EL (cell line): ENCODE results near the gene PACSIN1.

Experiments used
- DNase-seq: peaks from one replicate; pipeline ENCODE4 v3.0.0-alpha.2; 2016

The PACSIN1 gene

GRCh38 chr6:34565722-34566137, 99.9 kb downstream of the PACSIN1 start:
- no peak for DNase-seq

DNA sequence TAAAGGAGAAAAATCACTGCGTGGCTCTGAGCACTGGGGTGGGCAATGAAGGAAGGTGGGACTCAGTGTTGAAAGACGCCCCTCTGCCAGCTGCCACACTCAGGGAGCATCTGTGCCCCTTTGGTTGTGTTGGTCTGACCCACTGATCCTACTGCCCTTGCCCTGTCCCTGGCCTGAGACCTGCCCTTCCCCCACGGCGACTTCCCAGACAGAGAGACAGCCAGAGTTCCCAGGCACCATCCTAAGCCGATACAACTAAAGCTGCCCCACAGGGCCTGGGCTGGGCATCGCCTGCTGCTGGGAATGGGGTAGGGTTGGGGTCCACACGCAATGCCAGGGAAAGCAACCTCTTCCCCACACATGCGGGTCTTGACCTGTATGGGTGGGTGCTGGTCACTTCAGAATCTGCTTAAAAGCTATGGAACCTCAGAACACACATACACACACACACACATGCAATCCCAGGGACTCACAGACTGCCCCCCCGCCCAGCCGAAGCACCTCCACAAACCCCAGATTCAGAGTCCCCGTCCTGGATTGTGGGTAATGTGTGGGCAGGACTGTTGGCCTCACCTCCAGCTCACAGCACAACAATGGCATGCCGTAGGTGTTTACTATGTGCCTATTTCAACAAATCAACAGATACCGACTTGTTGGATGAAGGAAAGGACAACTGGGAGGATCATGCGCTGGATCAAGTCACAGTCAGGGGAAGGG, 101.1 kb downstream of the PACSIN1 start:
- no peak for DNase-seq

DNA sequence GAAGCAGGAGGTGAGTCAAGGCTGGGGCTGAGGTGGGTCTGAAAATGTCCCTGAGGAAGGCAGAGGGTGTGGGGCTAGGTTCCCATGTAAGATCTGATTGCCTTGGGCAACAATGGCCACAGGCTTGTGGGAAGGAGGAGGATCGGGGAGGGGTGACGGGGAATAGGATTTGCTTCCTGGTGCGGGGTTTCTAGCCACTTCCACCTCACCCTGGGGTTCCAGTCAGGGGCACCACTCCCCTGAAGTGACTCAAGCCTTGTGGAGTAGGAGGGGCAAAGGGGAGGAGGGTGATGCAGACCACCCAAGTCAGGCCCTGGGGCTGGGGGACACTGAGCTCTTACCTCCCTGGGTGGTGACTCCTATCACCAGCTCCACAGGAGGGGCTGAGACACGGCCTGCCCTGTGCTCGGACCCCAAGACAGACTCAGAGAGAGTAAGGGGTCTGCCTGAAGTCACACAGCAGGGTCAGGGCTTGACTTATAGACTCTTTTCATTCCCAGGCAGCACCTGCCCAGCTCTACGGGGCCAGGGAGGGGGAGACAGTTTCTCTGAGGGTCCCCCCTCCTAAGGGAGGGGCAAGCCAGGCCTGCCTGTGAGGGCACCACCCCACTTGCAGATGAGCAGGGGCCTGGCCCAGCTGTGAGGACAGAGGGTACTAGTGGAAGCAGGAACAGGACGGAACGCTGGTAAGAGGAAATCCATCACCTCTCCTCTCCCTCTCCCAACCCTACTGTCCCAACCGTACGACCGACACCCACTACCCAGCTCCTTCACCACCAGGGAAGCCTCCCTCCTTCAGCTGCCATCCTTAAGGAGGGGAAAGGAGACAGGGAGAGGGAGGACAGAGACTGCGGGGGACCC, 102.7 kb downstream of the PACSIN1 start:
- DNase-seq: no peak

- DNase-seq: no peak
Measured at GRCh38 chr6:34569361-34569973, 103.6 kb downstream of the PACSIN1 start.

DNA sequence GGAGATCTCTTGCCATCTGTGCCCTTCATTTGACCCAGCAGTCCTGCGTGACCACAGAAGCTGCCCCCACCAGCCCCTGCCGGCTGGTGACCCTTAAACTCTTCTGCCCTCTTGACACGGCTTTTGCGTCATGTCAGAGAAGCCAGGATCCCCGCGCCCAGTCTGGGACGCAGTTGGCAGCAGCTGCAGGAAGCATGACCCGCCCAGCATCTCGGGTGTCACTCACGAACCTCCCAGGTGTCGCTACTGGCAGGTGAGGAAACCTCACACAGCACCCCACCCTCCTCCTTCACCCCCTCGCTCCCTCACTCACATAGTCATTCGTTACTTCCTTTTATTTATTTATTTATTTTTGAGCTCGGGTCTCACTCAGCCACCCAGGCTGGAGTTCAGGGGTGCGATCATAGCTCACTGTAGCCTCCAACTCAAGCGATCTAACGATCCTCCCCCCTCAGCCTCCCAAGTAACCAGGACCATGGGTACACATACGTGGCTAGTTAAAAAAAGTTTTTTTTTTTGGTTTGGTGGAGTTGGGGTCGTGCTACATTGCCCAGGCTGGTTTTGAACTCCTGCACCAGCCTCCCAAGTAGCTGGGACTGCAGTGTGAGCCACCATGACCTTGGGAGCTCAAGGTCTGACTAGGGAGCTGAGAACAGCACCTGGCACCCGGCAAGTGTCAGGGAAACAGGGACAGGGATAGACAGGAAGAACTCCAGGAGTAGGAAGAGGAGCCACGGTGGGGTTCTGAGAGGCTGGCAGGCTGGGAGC, 104.4 kb downstream of the PACSIN1 start:
- DNase-seq: no peak

DNA sequence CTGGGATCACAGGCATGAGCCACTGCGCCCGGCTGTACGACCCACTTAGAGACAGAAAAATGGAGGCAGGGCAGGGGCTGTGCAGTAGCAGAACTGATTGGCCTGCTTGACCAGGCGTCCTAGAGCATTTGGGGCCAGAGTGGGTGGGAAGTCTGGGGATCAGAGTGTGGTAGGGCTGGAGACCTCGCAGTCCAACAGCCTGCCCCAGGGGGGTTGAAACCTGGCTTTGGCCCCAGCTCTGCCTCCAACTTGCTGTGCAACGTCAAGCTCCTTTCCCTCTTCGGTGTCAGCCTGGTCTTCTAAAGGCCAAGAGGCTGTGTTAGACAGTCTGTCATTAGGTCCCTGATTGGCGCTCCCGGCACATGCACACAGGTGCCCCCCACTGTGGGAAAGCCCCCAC, 105.5 kb downstream of the PACSIN1 start:
- DNase-seq: no peak

DNA sequence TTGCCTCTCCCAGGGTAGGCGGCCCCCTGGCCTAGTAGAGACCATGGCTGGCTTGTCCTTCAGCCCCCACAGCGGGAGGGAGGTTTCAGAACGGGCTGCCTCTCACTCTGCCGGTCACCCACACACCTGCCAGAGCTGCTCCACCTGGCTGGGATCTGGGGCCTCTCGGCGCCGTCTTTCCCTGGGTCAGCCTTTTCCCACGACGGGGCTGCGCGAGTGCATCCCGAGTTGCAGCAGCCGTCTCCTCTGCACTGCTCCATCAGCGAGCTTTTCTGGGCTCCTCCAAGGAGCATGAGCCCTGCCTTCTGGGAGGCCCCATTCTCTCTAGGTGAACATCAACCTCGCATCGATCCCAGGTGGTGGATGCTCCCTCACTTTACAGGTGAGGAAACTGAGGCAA, 106.1 kb downstream of the PACSIN1 start:
- no peak for DNase-seq

GRCh38 chr6:34572585-34572984, 106.7 kb downstream of the PACSIN1 start:
- DNase-seq: no peak

- no peak for DNase-seq
Measured at GRCh38 chr6:34573567-34574183, 107.8 kb downstream of the PACSIN1 start.

GRCh38 chr6:34574647-34575293, 108.9 kb downstream of the PACSIN1 start:
- DNase-seq: no peak

- DNase-seq: no peak
Measured at GRCh38 chr6:34575326-34575725, 109.5 kb downstream of the PACSIN1 start.

DNA sequence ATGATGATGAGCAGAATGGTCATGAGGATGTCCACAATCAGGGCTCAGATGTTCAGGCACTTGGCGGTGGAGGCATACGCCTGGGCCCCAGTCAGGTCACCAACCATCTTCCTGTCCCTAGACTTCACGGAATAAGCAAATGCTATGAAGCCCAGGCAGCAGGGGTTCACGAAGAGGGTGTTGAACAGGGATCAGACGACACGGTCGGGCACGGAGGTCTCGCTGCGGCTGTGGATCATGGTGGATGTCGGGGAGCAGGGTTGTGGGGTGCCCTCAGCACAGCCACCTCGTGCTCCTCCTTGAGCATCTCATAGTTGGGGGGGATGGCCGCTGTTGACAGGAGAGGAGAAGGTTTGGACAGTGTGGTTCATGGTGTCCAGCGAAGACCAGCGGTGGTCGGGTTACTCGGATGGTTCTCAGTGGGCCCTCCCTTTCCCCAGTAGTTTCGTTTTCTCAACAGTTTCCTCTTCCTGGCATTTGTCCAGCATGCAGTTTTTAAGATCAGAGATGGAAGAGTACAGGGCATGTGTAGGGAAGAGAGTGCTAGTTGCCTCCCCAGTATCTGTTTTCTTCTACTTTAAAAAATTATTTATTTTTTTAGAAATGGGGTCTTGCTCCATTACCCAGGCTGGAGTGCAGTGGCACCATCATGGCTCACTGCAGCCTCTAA, 110.5 kb downstream of the PACSIN1 start:
- no peak for DNase-seq

DNA sequence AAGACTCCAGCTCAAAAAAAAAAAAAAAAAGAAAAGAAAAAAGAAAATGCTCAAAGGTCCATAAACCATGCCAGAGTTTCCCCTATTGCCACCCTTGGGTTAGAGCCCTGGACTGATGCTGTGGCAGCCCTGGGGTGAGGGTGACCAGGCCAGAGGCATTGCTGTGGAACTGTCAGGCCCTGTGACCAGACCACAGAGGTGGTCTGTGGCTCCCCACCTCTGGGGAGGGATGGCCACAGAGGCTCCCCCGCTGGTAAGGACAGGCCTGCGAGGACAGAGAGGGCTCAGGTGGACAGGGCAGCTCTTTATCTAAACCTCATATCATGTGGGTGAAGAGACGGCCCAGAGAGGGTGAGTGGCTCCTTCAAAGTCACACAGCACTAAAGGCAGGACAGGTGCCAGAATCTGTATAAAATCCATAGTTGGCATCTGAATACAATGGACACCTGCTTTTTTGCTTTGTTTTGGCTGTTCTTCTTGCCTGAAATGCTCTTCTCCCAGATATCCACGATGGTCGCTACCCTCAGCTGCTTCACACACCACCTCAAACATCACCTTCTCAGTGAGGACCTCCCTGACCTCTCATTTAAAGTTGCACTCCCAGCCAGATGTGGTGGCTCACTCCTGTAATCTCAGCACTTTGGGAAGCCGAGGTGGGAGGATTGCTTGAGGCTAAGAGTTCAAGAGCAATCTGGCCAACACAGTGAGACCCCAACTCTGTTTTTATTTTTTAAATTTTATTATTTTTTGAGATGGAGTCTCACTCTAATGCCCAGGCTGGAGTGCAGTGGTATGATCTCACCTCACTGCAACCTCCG, 112.8 kb downstream of the PACSIN1 start:
- DNase-seq: no peak

DNA sequence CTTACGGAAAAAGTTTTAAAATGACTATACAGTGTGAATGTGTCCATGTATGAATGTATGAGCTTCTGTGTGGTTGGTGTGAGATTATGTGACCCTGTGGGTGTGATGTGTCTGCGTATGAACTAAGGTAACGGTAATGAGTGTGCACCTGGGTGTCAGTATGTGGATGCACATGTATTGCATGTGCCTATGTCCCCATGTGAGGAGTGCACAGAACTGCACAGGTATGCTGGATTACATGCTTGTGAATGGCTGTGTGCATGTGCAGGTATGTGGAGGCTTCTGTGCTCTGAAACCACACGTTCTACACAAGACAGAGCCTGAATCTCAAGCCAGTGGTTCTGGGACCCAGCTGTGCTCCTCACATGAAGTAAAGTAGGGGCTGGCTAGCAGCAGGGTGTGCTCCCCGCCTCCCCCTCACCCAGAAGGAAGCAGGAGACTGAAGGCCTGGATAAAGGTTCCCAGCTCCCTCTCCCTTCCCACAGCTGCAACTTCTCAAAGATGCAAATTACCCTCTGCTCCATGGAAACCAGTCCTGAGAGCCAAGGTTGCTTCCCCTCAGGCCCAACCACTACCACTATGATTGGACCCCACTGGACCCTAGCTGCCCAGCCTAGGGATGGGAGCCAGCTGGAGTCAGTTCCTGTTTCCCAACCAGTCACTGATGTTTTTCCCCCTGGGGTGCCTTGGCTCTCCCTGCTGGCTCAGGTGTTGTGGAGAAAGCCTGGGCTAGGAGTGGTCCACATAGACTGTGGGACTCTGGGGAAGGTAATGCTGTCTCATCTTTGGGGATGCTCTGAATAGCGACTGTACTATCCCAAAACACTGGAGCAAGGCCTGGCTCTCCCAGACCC, 115.1 kb downstream of the PACSIN1 start:
- no peak for DNase-seq

DNA sequence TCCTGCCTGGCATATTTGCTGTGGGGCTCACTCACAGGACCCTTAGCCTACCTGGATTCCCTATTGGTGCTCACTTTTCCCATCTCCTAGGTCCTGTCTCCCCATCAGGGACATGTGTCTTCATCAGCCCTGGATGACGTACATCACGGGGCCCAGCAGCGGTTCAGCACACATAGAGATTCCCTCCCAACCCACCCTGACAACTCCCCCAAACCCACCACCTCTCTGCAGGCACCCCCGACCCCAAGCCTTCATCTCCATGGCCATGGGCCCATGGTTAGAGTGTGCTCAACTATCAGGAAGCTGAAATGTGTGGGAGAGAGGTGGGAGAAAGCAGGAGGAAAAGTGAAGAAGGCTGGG, 115.7 kb downstream of the PACSIN1 start:
- DNase-seq: no peak

- DNase-seq: no peak
Measured at GRCh38 chr6:34583461-34583860, 117.6 kb downstream of the PACSIN1 start.

GRCh38 chr6:34583861-34584604, 118.2 kb downstream of the PACSIN1 start:
- DNase-seq: no peak

DNA sequence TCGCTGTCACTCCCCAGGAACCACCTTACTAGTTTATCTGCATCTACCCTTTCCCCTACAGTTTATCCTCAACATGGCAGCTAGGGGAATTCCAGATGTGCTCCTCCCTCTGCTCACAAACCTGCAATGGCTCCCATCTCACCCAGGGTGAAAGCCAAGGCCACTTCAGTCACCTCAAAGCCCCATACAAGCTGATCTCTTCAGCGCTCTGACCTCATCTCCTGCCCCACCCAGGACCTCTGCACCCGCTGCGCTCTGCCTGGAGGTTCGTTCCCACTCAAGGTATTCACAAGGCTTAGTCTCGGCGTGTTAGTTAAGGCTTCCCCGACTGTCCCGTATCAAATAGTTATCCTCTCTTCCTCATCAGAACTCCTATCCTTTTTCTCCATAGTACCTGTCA, 118.8 kb downstream of the PACSIN1 start:
- no peak for DNase-seq
